Raji (cell line): ENCODE results near the gene UQCRH.

ENCODE experiments used
- POLR2A ChIP-seq: IDR thresholded peaks from 2 replicates; pipeline ENCODE4 v1.6.1; 2011; ENCODE audit warnings: low read depth, low read length, control low read depth; ENCODE audit not compliant: insufficient read depth

UQCRH gene

DNA sequence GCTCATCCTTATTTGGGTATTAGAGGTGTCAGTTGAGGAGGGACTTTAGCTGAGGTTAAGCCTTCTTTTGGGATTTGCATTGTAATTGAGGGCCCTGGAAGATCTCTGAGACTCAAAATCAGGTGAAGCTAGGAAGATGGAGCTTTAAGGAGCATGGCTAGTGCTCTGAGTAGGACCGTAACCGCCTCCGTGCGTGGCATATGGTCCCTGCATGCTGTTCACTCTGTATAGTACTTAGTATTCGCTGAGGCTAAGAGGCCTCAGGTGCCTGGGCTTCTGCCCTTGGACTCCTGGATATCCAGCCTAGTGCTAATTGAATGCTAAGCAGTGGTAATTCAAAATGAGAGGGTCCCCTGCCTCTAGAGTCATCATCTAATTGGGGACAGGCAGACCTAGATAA is 59.6 kb downstream of the UQCRH start:
- no peak for TF ChIP-seq POLR2A

DNA sequence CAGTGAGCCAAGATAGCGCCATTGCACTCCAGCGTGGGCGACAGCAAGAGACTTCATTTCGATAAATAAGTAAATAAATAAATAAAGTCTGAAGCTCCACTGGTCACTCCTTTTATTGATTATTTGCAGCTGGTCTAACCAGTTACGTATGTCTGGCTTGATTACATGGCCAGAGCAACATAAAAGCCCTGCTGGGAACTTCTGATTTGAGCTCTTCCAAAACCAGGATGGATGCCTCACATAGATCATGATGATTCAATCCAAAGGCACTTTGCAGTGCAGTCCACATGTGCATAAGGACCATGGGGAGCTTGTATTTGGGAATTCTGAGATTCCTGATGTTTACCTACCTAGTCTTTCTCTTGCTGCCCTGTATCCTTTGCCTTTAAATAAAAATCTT is 61.1 kb downstream of the UQCRH start:
- no peak for TF ChIP-seq POLR2A
